H1 (cell line): ENCODE measurements around the gene CLIP4.

Source experiments
- BRCA1 ChIP-seq: IDR thresholded peaks from 2 replicates; pipeline ENCODE4 v1.6.1; 2012; ENCODE audit warnings: low read depth, low read length, improper control_type of control experiment
- CEBPB ChIP-seq: IDR thresholded peaks from 2 replicates; pipeline ENCODE4 v1.6.1; 2012; ENCODE audit warnings: low read depth, low read length
- CTCF ChIP-seq, 3 experiments: IDR thresholded peaks; 1 replicate in 2 of 3; 2 replicates in 1 of 3; pipeline versions ENCODE4 v1.5.1 to v1.6.1; 2011; ENCODE audit warnings: low read length in 3 of 3, mild to moderate bottlenecking in 3 of 3, inconsistent platforms in 2 of 3, low read depth in 1 of 3, moderate library complexity in 1 of 3; ENCODE audit not compliant: insufficient read depth in 1 of 3; ENCODE audit errors: control extremely low read depth in 1 of 3
- EP300 ChIP-seq, 2 experiments: IDR thresholded peaks; 1 replicate in 1 of 2; 2 replicates in 1 of 2; pipeline ENCODE4 v1.6.1; 2011 to 2012; ENCODE audit warnings: low read depth in 2 of 2, low read length in 2 of 2, mild to moderate bottlenecking in 2 of 2, borderline replicate concordance in 1 of 2, inconsistent platforms in 1 of 2, moderate library complexity in 1 of 2
- EZH2 ChIP-seq: fragments of 200-600 bp; sonication (generic); IDR thresholded peaks from 2 replicates; pipeline ENCODE4 v1.7.1; 2012; ENCODE audit warnings: low read depth, mild to moderate bottlenecking, moderate library complexity, low read length, inconsistent platforms; ENCODE audit not compliant: severe bottlenecking
- POLR2A ChIP-seq, 2 experiments: IDR thresholded peaks; 1 replicate in 1 of 2; 2 replicates in 1 of 2; pipeline ENCODE4 v1.6.1; 2011; ENCODE audit warnings: low read depth in 2 of 2, low read length in 2 of 2, mild to moderate bottlenecking in 2 of 2; ENCODE audit errors: control extremely low read depth in 1 of 2
- POLR2AphosphoS5 ChIP-seq: IDR thresholded peaks from 2 replicates; pipeline ENCODE4 v1.6.1; 2011; ENCODE audit warnings: low read depth, low read length
- RAD21 ChIP-seq, 2 experiments: IDR thresholded peaks in 1 of 2; conservative IDR thresholded peaks in 1 of 2; 2 replicates each; pipeline ENCODE4 v1.6.1; 2011; ENCODE audit warnings: low read depth in 2 of 2, low read length in 2 of 2, improper control_type of control experiment in 1 of 2, inconsistent platforms in 1 of 2, mild to moderate bottlenecking in 1 of 2, moderate library complexity in 1 of 2
- TBP ChIP-seq: IDR thresholded peaks from 2 replicates; pipeline ENCODE4 v1.6.1; 2011; ENCODE audit warnings: low read depth, low read length, improper control_type of control experiment
- ZNF274 ChIP-seq: IDR thresholded peaks from 2 replicates; pipeline ENCODE4 v1.7.0; 2012; ENCODE audit warnings: low read length, borderline replicate concordance; ENCODE audit errors: extremely low read depth

- no peak for TF ChIP-seq ZNF274
- TF ChIP-seq POLR2A (IDR thresholded peaks at IDR 0.05; ENCODE audit: control extremely low read depth in 1 of 2, low read depth in 2 of 2, low read length in 2 of 2): no peak
- no peak for TF ChIP-seq EZH2
- no peak for TF ChIP-seq TBP
- TF ChIP-seq CTCF (IDR thresholded peaks at IDR 0.05; ENCODE audit: control extremely low read depth in 1 of 3, insufficient read depth in 1 of 3, low read depth in 1 of 3, low read length in 3 of 3): no peak
- TF ChIP-seq BRCA1: no peak
- no peak for TF ChIP-seq POLR2AphosphoS5
- TF ChIP-seq EP300 (IDR thresholded peaks at IDR 0.05; ENCODE audit: borderline replicate concordance in 1 of 2, low read depth in 2 of 2, low read length in 2 of 2): no peak
- no peak for TF ChIP-seq RAD21 (IDR thresholded peaks at IDR 0.05 in 1 of 2, conservative IDR thresholded peaks at IDR 0.05 in 1 of 2; ENCODE audit: low read depth in 2 of 2, low read length in 2 of 2)
- TF ChIP-seq CEBPB: no peak
Observed at GRCh38 chr2:29191817-29192216, 76.6 kb downstream of the CLIP4 start.
